Heart right ventricle (tissue), 16 donors: ENCODE results near the gene SLC25A11. TPM values are rescaled to one million over a fixed set of nuclear protein-coding genes. Genes with fewer than 3 reads are reported as not detected.

Source experiments
- ATAC-seq, 8 donors: fragments of 200-7000 bp; cut with Tn5 transposase; one replicate each; pipeline ENCODE4 v1.9.1; 2020; ENCODE audit warnings: mild to moderate bottlenecking in 8 of 8, moderate library complexity in 8 of 8, moderate number of reproducible peaks in 1 of 8
- DNase-seq, 2 donors: peaks; one replicate each; pipeline ENCODE4 v3.0.0-alpha.2; 2020
- H3K27ac ChIP-seq, 10 donors: fragments of 200-600 bp; sonication (generic) in 2 of 10; one replicate each; pipeline versions ENCODE4 v1.5.0 to v1.8.0; 2020 to 2022; ENCODE audit warnings: mild to moderate bottlenecking in 3 of 10
- H3K27me3 ChIP-seq, 7 donors: fragments of 200-600 bp; one replicate each; pipeline ENCODE4 v1.8.0; 2021 to 2022; ENCODE audit warnings: mild to moderate bottlenecking in 2 of 7
- H3K36me3 ChIP-seq, 9 donors: fragments of 200-600 bp; sonication (generic) in 1 of 9; one replicate each; pipeline versions ENCODE4 v1.5.0 to v1.8.0; 2020 to 2022; ENCODE audit warnings: mild to moderate bottlenecking in 2 of 9
- H3K4me1 ChIP-seq, 9 donors: fragments of 200-600 bp; sonication (generic) in 1 of 9; one replicate each; pipeline versions ENCODE4 v1.5.0 to v1.8.0; 2020 to 2022; ENCODE audit warnings: mild to moderate bottlenecking in 4 of 9
- H3K4me3 ChIP-seq, 10 donors: fragments of 200-600 bp; sonication (generic) in 2 of 10; one replicate each; pipeline versions ENCODE4 v1.5.0 to v1.8.0; 2020 to 2022; ENCODE audit warnings: mild to moderate bottlenecking in 7 of 10, moderate library complexity in 2 of 10
- H3K9me3 ChIP-seq, 11 donors: fragments of 200-600 bp in 10 of 11; sonication (generic) in 2 of 11; one replicate each; pipeline versions ENCODE4 v1.5.0 to v1.8.0; 2013 to 2022; ENCODE audit warnings: mild to moderate bottlenecking in 2 of 11, control low read depth in 1 of 11, moderate library complexity in 1 of 11
- CTCF ChIP-seq, 9 donors: fragments of 200-600 bp; sonication (generic) in 2 of 9; IDR thresholded peaks; one replicate each; pipeline versions ENCODE4 v1.5.0 to v1.8.0; 2021 to 2022; ENCODE audit warnings: antibody characterized with exemption in 9 of 9, mild to moderate bottlenecking in 5 of 9, moderate library complexity in 1 of 9
- WGBS, 2 donors: extraction: QIAGEN DNeasy Blood & Tissue Kit; methylation state at CpG; one replicate each; pipeline ENCODE4 v1.1.7; 2013; ENCODE audit warnings: inconsistent platforms in 1 of 2; 5-methylcytosine and 5-hydroxymethylcytosine counted together
- intact Hi-C, 10 donors: fragments of 100-400 bp; cut with DNase I; formaldehyde crosslinking; loops; one replicate each; pipeline versions ENCODE4 v1.11.1 to v1.14.2; 2022
- polyA plus RNA-seq, 2 donors: library from polyadenylated mRNA; stranded (reverse); fragments of 200-250 nt; gene quantifications; one replicate each; pipeline ENCODE4 v1.2.3, GENCODE V29; 2013
- total RNA-seq, 10 donors: library from RNA; stranded (reverse); fragmentation: NEBNext Ultra II Directional in 3 of 10; extraction: Animal tissue kit (Norgen Biotek cat#: 25700) in 3 of 10; gene quantifications; one replicate each; pipeline versions ENCODE4 v1.2.1 to v1.2.4, GENCODE V29; 2021 to 2023
- donor health status: Arrhythmogenic right ventricular cardiomyopathy.
- donor health status: ischemic (EF 13 %, LVEDD 7.1; RV severe dilation, severe dysfunction).
- donor health status: healthy with polysubstance abuse.
- donor health status: DM: no; HTN: yes; CAD: no.
- donor health status: DM: no; HTN: no; CAD: no.
- donor health status: ischemic (EF 25% LVEDD 6.9; RV normal size, moderate dysfunction).
- donor health status: ischemic (EF 25% LVEDD 5.7; RV mildly dilated, moderate dysfunction).
- donor health status: healthy.
- donor health status: DM: yes; HTN: yes; CAD: no.
- donor health status: Ischemic cardiomyopathy.
- donor health status: ischemic (EF 35%, LVEDD 5.7; RV mildly dilated, moderate dysfunction).
- donor health status: nonischemic (EF 11% LVEDD 7.7; RV severe dilation, severe dysfunction).
- donor health status: DM: yes; HTN: yes; CAD: no.
- donor health status: PGD.
- donor health status: ischemic (EF 29% LVEDD 5.4; RV normal size, mild dysfunction).
- donor health status: nonischemic (EF 23%, LVEDD 6.1; RV moderate dilation, normal function).

The SLC25A11 gene
- total and polyA plus RNA-seq, 12 donors: 126 to 312 (median 240) TPM

GRCh38 chr17:4895657-4896331 lies 44.1 kb downstream of the SLC25A11 start:
- peaks cover 0 to 23% (median 20%) of the 10 kb centered on the region in 7 donors for H3K27me3 ChIP-seq
- intact Hi-C loops: loop anchor here in 1 of 10 donors (10.0 kb wide), 1 partner anchor 191 kb away; the partner anchor contains the start of gene PELP1

GRCh38 chr17:4895121-4895520 lies 44.7 kb downstream of the SLC25A11 start:
- H3K27me3 ChIP-seq: peaks cover 0 to 17% (median 15%) of the 10 kb centered on the region in 7 donors
- H3K4me1 ChIP-seq: peaks cover 0 to 19% (median 16%) of the 10 kb centered on the region in 9 donors
- H3K27ac ChIP-seq: no peak overlapping the region
- ATAC-seq: no peak
- H3K9me3 ChIP-seq: no peaks in the 10 kb centered on the region
- DNase-seq: no peak
- peaks cover 13 to 75% (median 58%) of the 10 kb centered on the region in 9 donors for H3K36me3 ChIP-seq
- TF ChIP-seq CTCF (IDR thresholded peaks at IDR 0.05): no peak
- intact Hi-C loops: loop anchor here in 1 of 10 donors (10.0 kb wide), 1 partner anchor 190 kb away; the partner anchor contains the start of gene PELP1
- WGBS, 2 donors: 93 to 96% methylated on average over 13 of the region's 13 CpGs
- H3K4me3 ChIP-seq: no peak overlapping the region

More at GRCh38 chr17:4895657-4896331, 44.1 kb downstream of the SLC25A11 start:
- WGBS, 2 donors: 77 to 80% methylated on average over 27 of the region's 27 CpGs
- Histone ChIP-seq H3K4me1 (peaks cover 0 to 26% (median 23%) of the 10 kb centered on the region in 9 donors), H3K27ac (no peak overlapping the region), H3K4me3 (no peak overlapping the region), H3K9me3 (no peaks in the 10 kb centered on the region), H3K36me3 (peaks cover 7 to 68% (median 51%) of the 10 kb centered on the region in 9 donors)
- TF ChIP-seq CTCF (IDR thresholded peaks at IDR 0.05): no peak
- DNase-seq: no peak
- no peak for ATAC-seq

- no peaks in the 10 kb centered on the region for H3K9me3 ChIP-seq
- intact Hi-C loops: loop anchor here in 2 of 10 donors (5.0 to 10.0 kb wide), 2 partner anchors 182 to 189 kb away; partner anchors contain the start of genes ARRB2 (in 1 of the 2) and PELP1 (in 1 of the 2)
- 89 to 91% methylated on average over 31 of the region's 31 CpGs for WGBS, 2 donors
- H3K4me1 ChIP-seq: peaks cover 0 to 8% (median 5%) of the 10 kb centered on the region in 9 donors
- no peak for DNase-seq
- H3K36me3 ChIP-seq: peaks cover 13 to 84% (median 59%) of the 10 kb centered on the region in 9 donors
- H3K4me3 ChIP-seq: no peak overlapping the region
- peaks cover 0 to 5% (median 3%) of the 10 kb centered on the region in 7 donors for H3K27me3 ChIP-seq
- no peak overlapping the region for H3K27ac ChIP-seq
- TF ChIP-seq CTCF (IDR thresholded peaks at IDR 0.05): no peak
- ATAC-seq: no peak
Observed at GRCh38 chr17:4893721-4894560, 45.9 kb downstream of the SLC25A11 start.

GRCh38 chr17:4893272-4893671 lies 46.6 kb downstream of the SLC25A11 start:
- no peak for DNase-seq

More at GRCh38 chr17:4893272-4893671, 46.6 kb downstream of the SLC25A11 start:
- no peak for TF ChIP-seq CTCF (IDR thresholded peaks at IDR 0.05)
- H3K36me3 ChIP-seq: peaks cover 13 to 89% (median 60%) of the 10 kb centered on the region in 9 donors
- no peak for ATAC-seq
- H3K4me3 ChIP-seq: no peak overlapping the region
- intact Hi-C loops: loop anchor here in 2 of 10 donors (5.0 to 10.0 kb wide), 2 partner anchors 181 to 188 kb away; partner anchors contain the start of genes ARRB2 (in 1 of the 2) and PELP1 (in 1 of the 2)
- 89 to 90% methylated on average over 17 to 18 of the region's 18 CpGs for WGBS, 2 donors
- H3K27ac ChIP-seq: no peak overlapping the region
- H3K4me1 ChIP-seq: peaks cover 0 to under 1% (median 0%) of the 10 kb centered on the region in 9 donors
- no peaks in the 10 kb centered on the region for H3K27me3 ChIP-seq
- H3K9me3 ChIP-seq: no peaks in the 10 kb centered on the region
